NCI-H2029 treated with DMSO at 0.1 percent for 48 hours (cell line): Measurements from ENCODE around the gene NEMF.
"Not testable (repeated sequence)": the region's sequence is repeated elsewhere in the genome, so short reads cannot be mapped to it uniquely, and the experiment has no call there.

Source experiments
- DNase-seq: peaks from one replicate; lab custom pipeline; 2025; lab: John Stamatoyannopoulos, UW

Gene NEMF, protein sequence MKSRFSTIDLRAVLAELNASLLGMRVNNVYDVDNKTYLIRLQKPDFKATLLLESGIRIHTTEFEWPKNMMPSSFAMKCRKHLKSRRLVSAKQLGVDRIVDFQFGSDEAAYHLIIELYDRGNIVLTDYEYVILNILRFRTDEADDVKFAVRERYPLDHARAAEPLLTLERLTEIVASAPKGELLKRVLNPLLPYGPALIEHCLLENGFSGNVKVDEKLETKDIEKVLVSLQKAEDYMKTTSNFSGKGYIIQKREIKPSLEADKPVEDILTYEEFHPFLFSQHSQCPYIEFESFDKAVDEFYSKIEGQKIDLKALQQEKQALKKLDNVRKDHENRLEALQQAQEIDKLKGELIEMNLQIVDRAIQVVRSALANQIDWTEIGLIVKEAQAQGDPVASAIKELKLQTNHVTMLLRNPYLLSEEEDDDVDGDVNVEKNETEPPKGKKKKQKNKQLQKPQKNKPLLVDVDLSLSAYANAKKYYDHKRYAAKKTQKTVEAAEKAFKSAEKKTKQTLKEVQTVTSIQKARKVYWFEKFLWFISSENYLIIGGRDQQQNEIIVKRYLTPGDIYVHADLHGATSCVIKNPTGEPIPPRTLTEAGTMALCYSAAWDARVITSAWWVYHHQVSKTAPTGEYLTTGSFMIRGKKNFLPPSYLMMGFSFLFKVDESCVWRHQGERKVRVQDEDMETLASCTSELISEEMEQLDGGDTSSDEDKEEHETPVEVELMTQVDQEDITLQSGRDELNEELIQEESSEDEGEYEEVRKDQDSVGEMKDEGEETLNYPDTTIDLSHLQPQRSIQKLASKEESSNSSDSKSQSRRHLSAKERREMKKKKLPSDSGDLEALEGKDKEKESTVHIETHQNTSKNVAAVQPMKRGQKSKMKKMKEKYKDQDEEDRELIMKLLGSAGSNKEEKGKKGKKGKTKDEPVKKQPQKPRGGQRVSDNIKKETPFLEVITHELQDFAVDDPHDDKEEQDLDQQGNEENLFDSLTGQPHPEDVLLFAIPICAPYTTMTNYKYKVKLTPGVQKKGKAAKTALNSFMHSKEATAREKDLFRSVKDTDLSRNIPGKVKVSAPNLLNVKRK

DNA sequence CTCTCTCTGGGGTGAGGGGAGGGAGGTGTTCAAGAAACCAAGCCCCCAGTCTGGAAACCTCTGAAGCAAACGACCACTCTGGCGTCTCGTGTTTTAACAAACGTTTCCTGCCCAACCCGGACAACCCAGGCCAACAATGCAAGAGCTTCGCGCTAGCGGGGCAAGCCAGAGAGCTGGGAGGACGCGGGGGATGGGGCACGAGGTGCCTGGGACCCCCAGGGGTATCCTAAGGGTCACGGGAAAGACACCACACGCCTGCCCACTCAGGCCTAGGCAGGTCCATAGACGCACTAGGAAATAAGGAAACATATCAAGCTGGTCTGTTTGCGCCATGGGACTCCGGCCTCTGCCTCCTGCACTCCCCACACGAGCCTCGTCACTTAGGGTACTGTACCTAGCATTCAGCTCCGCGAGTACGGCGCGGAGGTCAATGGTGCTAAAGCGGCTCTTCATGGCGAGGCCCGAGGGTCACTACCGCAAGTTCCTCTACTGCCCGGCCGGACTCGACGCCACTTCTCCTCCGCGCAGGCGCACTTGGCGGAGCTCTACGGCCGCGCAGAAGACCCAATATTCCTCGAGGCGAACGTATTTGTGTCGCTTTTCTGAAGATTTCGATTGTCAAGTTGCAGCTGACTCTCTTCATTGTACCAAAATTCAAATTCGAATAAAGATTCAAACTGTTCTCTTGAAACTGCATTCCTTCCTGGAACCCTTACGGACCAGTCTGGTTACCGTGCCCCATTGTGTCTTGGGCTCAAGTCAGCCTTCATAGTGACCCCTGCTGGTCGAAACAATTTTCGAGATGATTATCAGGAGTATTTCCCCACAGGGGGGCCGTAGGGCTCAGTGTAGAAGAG lies at the start of gene NEMF:
Gene NEMF, minus strand, starts transcription at position 488 of the 857 bp plus-strand sequence. Its CDS starts 35 bp downstream, at position 453.
- DNase-seq: peak; percentile 98

DNA sequence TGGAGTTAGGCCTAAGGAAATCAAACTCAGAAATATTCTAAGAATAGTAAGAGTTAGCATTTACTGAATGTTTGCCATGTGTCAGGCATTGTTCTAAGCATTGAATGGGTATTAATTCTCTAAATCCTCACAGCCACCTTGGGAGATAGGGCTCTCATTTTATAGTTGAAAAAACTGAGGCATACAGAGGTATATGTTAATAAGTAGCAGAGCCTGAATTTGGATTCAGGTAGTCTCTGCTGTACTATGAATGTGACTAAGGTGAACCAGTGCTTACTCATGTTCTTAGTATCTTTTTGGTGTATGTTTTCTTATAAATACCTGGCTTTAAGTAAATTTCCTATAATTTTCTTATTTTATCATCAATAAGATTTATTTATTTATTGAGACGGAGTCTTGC lies 48.4 kb upstream of the NEMF start:
- DNase-seq: no peak

DNA sequence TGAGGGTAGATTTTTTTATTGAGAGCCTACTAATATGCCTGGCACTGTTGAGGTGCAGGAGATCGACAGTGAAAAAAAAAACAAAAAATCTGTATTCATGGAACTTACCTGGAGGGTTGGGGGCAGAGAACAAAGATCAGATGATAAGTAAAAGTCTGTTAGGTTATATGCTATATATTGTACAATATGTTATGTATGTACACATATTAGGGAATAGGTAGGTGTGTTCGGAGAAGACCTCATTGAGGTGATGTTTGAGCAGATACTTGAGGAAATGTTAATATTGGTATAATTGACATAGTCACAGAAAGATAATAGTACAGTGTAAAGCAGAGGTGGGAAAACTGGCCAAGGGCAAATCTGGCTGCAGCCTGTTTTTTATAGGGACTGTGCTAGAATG lies 45.9 kb upstream of the NEMF start:
- peak; percentile 77 for DNase-seq

DNA sequence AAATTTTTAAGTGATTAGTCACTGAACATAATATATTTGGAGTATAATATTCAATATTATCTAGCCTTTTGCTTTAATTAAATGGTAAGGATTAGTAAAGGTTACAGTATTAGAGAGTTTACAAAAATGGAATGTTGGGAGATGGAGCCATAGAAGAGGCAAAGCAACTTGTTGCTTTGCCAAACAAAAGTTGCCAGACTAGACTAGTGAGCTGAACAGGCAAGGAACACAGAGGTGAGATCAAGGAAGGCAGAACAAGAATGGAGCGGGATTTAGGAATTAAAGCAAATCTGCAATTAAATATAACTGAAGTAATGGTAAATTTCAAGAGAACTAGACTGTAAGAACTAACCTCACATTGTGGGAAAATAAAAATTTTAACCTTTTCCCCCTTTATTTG lies 45.4 kb upstream of the NEMF start:
- peak; percentile 55 for DNase-seq

DNA sequence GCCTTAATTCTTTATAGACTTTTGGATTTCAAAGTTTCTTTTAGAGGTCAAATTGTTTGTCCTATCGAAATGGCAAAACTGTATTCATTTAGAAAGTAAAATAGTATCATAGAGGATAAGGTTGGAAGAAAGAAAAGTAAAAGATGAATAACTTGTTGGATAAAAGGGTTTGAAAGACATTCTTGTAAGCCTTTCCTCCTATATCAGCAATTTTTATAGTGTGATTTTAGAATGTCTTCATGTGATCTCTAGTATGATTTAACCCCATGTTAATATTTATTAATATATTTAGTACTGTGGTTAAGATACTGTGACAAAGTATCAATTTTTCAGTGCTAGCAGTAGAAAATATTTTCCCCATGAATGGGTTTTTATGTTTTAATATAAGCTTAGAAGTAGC lies 44.8 kb upstream of the NEMF start:
- no peak for DNase-seq

DNA sequence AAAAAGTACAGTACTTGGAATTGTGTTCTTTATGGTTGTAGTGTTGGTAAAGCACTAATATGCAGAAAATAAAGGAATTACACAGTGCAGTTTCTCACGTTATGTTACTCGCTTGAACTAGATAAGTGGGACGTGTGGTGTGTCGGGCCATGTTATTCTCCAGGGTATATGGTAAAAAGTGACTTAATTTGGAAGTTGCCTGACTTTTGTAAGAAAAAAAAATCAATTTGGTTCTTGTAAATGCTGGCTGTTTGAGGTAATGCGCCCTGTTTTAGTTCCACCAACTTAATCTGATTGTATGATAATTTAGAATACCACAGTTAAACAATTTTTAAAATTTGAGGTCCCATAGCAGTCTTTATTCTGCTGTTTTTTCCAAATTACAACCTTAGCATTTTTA lies 44.4 kb upstream of the NEMF start:
- DNase-seq: no peak

DNA sequence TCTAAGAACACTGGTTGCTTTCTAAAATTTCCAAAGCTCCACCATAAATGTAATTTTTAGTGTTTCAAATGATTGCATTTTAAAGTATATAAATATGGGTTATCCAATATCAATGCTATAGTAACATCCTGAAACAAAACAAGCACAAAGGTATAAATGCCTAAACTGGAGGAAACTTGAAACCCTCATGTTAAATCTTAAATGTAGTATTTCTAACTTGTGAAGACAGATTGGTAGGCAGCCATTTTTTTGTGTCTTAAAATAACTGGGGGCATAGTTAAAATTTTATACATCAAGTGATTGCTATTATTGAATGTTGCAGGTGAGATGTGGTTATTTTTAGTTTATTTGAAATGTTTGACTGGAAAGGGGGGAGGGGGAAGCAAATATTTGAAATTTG lies 43.7 kb upstream of the NEMF start:
- DNase-seq: not testable (repeated sequence)

DNA sequence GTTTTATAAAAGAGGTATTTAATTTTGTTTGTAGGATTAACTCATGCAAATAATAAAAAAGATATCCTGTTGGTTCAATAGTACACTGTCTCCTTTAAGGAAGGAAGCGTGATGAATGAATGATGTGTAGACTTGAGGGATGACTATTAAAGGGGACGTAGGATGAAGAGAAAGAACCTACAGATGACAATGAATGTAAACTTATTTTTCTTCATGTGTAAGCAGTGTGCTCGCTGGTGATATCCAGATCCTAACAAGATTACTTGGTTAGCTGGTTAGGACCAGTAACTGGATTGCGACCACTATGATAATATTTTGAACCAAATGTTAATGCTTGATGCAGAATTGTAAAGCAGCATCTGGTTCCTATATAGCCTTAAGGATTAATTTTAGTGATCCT lies 42.9 kb upstream of the NEMF start:
- DNase-seq: peak; percentile 41

DNA sequence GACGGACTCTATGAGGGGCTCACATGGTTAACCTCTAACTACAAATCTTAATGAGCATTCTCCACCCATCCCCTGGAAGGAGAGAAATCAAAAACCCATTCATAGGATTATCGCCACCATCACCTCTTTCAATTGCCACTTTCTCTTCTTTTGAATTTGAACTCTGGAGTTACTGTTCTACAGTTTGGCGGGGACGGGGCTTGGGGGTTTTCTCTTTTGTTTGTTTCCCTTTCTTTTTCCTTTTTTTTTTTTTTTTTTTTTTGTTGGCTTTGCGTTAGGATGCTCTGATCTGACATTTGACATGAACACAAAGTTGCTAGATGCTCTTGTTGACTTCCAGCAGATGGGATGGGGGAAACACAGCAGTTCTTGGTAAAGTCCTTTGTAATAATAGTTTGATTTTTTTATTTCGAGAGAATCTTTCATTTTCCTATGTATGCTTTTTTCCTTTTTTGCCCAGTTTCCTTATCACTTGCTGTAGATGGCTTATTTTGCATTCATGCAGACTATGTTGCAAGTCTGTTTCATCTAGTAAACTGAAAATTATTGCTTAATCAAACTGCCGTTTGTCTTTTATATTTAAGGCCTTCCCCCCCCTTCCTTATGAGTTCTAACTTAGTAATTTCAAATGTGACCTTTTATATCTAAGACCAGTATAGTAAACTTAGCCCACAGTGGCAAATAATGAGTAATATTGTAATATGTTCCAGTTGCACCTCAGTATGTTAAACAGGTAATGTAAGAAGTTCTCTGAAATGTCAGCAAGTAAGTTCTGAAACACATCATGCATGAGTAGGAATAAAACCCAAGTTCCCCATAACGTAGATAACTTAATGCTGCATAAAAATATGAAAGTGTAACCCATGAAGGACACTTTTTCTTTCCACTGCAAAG lies 41.9 kb upstream of the NEMF start:
- DNase-seq: not testable (repeated sequence)

DNA sequence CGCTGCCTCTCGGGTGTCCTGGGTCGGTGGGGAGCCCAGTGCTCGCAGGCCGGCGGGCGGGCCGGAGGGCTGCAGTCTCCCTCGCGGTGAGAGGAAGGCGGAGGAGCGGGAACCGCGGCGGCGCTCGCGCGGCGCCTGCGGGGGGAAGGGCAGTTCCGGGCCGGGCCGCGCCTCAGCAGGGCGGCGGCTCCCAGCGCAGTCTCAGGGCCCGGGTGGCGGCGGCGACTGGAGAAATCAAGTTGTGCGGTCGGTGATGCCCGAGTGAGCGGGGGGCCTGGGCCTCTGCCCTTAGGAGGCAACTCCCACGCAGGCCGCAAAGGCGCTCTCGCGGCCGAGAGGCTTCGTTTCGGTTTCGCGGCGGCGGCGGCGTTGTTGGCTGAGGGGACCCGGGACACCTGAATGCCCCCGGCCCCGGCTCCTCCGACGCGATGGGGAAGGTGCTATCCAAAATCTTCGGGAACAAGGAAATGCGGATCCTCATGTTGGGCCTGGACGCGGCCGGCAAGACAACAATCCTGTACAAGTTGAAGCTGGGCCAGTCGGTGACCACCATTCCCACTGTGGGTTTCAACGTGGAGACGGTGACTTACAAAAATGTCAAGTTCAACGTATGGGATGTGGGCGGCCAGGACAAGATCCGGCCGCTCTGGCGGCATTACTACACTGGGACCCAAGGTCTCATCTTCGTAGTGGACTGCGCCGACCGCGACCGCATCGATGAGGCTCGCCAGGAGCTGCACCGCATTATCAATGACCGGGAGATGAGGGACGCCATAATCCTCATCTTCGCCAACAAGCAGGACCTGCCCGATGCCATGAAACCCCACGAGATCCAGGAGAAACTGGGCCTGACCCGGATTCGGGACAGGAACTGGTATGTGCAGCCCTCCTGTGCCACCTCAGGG lies 41.0 kb upstream of the NEMF start:
- DNase-seq: no peak

DNA sequence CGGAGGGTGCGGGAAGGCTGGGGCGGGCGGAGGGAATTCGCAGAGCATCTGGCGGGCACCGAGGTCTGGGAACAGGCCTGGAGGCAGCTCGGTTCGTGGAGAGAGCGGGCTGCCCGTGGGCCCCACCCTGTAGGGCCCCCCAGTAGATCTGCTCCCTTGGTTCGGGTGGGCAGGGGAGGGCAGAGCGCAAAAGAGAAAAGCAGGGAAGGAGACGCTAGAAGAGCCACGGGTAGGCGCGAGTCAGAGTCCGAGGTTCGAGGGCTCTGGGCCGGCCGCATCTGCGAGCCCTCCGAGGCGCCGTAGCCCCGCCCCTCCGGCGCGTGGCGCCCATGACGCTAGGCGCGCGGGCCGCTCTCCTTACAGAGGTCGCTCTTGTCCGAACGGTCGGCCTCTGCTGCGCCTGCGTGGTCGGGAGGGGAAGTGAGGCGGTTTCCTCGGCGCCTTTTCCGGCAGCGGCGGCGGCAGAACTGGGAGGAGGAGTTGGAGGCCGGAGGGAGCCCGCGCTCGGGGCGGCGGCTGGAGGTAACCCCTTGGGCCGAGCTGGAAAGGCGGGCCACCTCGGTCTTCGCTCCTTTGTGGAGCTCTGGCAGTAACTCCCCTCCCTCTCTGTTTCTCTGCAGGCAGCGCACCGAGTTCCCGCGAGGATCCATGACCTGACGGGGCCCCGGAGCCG lies 40.2 kb upstream of the NEMF start, which contains the start of gene ARF6:
Gene ARF6, plus strand, starts transcription at position 447 of the 673 bp plus-strand sequence. CDS start 655 bp downstream, outside the sequence.
- peak; percentile 92 for DNase-seq

DNA sequence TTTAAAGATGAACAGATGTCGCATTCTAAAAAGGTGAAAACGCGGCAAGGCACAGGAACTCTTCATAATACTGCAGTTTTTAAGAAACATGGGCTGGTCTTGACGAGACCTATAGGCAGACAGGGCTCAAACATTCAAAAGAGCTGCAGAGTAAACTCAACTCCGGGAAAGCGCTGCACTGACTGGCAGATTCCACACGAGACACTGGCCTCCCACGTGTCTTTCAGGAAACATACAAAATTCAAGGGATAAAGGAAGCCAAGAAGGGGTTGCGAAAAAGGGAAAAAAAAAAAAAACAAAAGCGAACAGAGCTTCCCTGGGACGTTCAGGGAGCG lies 39.7 kb upstream of the NEMF start:
- peak; percentile 85 for DNase-seq

DNA sequence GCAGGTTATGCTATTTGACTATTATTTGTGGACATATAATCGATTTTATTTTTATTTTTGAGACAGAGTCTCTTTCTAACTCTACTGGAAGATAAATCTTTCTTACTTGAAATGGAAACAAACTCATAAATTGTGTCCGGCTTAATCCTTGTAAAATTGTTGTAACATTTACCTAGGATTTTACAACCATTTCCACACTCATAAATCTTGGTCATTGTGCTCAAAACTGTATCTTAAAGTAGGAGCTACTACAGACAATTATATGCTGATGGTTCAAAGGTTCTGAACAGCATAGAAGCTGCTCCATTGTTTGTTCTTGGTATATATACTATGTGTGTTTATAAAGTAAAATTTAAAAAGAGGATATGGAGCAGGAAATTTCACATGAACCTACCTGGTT lies 35.7 kb upstream of the NEMF start:
- DNase-seq: no peak

DNA sequence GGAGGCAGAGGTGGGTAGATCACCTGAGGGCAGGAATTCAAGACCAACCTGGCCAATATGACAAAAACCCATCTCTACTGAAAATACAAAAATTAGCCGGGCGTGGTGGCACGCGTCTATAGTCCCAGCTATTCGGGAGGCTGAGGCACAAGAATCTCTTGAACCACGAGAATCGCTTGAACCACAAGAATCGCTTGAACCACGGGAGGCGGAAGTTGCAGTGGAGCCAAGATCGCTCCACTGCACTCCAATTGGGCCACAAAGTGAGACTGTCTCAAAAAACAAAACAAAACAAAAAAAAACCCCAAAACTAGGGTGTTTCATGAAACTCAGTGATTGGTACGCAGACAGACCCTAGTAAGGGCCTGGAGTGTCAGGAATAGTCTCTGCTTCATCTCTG lies 33.9 kb upstream of the NEMF start:
- no peak for DNase-seq

DNA sequence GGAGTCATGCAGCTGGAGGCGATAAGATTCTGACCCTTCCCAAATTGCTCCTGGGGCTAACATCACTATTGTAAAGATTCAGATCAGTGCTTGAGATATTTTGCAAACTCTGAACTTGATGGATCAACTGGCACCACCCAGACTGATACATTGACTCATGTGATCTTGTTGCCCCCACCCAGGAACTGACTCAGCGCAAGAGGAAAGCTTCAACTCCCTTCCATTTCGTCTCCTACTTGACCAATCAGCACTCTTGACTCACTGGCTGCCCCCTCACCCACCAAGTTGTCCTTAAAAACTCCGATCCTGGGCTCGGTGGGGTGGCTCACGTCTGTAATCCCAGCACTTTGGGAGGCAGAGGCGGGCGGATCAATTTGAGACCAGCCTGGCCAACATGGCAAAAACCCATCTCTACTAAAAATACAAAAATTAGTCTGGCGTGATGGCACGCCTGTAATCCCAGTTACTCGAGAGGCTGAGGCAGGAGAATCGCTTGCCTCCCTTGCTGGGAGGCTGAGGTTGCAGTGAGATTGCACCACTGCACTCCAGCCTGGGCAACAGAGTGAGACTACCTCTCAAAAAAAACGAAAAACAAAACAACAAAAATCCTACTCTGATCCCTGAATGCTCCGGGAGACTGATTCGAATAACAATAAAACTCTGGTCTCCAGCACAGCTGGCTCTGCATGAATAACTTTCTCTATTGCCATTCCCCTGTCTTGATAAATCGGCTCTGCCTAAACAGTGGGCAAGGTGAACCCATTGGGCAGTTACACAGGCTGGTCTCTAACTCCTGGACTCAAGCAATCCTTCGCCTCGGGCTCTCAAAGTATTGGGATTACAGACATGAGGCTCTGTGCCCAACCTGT lies 30.5 kb upstream of the NEMF start:
- no peak for DNase-seq

DNA sequence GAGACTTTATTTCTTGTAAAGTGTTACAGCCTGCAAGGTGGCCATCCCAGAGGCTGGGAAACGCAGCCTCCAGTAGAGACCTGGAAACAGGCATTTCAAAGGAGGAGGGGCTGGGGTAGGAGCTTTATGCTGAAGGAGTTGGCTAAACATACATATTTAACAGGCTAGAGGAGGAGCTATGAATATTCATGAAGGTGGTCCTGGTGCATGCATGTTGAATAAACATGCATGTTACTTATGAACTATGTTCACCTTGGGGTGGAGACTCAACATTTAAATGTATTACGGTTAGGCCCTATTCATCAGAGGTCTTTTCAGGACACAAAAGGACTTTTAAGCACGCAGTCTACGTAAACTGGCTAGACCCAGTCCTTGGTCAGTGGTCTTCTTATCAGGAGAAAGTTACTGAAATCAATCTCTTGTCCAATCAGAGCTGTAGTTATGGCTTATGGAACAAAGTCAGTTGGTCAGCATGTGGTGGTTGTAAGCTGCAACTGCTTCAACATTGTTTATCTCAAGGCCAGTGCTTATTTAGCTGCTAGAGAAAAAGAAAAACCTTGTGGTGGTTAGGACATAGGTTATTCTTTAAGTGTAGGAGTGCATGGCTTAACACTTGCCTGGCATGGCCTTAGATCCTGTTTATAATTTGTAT lies 28.9 kb upstream of the NEMF start:
- DNase-seq: no peak

DNA sequence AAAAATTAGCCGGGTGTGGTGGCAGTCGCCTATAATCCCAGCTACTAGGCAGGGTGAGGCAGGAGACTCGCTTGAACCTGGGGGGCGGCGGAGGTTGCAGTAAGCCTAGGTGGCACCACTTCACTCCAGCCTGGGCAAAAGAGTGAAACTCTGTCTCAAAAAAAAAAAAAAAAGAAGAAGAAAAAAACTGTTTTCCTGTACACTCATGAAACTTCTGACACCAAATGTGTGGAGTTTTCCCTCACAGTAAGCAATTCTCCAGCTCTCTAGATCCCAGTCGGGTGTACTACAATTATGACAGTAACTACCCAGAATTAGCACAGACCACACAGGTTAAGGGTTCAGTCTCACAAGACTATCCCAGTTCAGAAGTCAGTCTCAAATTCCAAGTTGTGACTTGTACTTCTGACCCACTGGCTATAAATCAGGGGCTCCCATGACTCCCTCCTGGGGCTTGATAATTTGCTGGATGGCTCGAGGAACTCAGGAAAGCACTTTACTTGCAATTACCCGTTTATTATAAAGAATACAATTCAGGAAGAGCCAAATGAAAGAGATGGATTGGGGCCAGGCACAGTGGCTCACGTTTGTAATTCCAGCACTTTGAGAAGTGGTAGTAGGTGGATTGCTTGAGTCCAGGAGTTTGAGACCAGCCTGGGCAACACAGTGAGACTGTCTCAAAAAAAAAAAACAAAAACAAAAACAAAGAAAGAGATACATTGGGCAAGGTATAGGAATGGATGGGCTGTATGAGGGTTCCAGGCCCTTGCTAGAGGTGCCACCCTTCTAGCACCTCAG lies 27.9 kb upstream of the NEMF start:
- DNase-seq: no peak
